NT2/D1 (cell line): Measurements from ENCODE around the gene FAIM2.

Experiments used
- DNase-seq: peaks from one replicate; pipeline ENCODE4 v3.0.0-alpha.2; 2011; ENCODE audit warnings: low read depth, low spot score
- H3K27me3 ChIP-seq: 2 replicates; pipeline ENCODE4 v1.6.0; 2011; ENCODE audit warnings: mild to moderate bottlenecking; ENCODE audit not compliant: insufficient read length, insufficient read depth
- H3K36me3 ChIP-seq: 2 replicates; pipeline ENCODE4 v1.6.1; 2011; ENCODE audit warnings: mild to moderate bottlenecking, low read length, mixed read lengths; ENCODE audit not compliant: insufficient read depth, insufficient read length
- H3K4me1 ChIP-seq: 2 replicates; pipeline ENCODE4 v1.5.1; 2011; ENCODE audit not compliant: insufficient read depth, insufficient read length
- H3K4me3 ChIP-seq: 2 replicates; pipeline ENCODE4 v1.5.1; 2011; ENCODE audit warnings: low read depth; ENCODE audit not compliant: insufficient read length
- H3K9ac ChIP-seq: 2 replicates; pipeline ENCODE4 v1.6.0; 2011; ENCODE audit warnings: low read depth; ENCODE audit not compliant: insufficient read length
- H3K9me3 ChIP-seq: 2 replicates; pipeline ENCODE4 v1.5.1; 2011; ENCODE audit warnings: mild to moderate bottlenecking, low read length; ENCODE audit not compliant: insufficient read depth
- SUZ12 ChIP-seq: IDR thresholded peaks from 2 replicates; pipeline ENCODE4 v1.6.1; 2011; ENCODE audit not compliant: insufficient read length, insufficient read depth; ENCODE audit errors: extremely low read depth
- YY1 ChIP-seq: IDR thresholded peaks from 2 replicates; pipeline ENCODE4 v1.6.1; 2011; ENCODE audit not compliant: insufficient read length, insufficient read depth
- ZNF274 ChIP-seq: IDR thresholded peaks from 2 replicates; pipeline ENCODE4 v1.6.1; 2011; ENCODE audit warnings: mild to moderate bottlenecking, low read depth, low read length

FAIM2 gene

DNA sequence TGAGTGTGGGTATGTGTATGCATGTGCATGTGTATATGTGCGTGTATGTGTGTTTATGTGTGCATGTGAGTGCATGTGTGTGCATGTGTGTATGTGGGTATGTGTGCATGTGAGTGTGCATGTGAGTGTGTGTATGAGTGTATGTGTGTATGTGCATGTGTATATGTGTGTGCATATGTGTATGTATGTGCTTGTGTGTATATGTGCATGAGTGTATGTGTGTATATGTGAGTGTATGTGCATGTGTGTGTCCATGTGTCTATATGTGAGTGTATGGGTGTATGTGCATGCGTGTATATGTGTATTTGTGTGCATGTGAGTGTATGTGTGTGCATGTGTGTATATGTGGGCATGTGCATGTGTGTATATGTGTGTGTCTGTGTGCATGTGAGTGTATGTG, 25.7 kb downstream of the FAIM2 start:
- peaks cover 17% of the 10 kb centered on the region; the same call in 1 of the 2 replicates for H3K9me3 ChIP-seq
- no peaks in the 10 kb centered on the region for H3K27me3 ChIP-seq
- no peak for TF ChIP-seq YY1
- TF ChIP-seq SUZ12: no peak
- TF ChIP-seq ZNF274: no peak
- no peak overlapping the region for H3K4me3 ChIP-seq
- peaks cover 17% of the 10 kb centered on the region for H3K4me1 ChIP-seq
- H3K9ac ChIP-seq: no peak overlapping the region
- DNase-seq: no peak
- H3K36me3 ChIP-seq: no peaks in the 10 kb centered on the region

- no peak overlapping the region for H3K4me3 ChIP-seq
- TF ChIP-seq ZNF274 (no peak), YY1 (no peak), SUZ12 (no peak)
Observed at GRCh38 chr12:49877066-49877465, 26.6 kb downstream of the FAIM2 start.

DNA sequence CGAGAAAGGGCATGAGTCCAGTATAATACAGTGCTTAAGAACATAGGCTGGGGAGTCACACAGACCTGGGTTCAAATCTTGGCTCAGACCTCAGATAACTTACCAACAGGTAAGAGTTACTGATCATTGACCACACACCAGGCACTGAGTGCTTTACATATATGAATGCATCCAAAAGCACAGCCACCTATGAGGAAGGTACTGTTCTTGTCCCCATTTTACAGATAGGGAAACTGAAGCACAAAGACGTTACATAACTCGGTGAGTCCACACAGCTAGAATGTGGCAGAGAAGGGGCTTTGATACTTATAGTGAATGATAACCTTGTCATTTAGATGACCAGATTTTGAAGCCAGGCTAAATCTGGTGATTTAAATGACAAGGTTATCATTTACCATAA, 27.6 kb downstream of the FAIM2 start:
- Histone ChIP-seq H3K4me3 (no peak overlapping the region), H3K9me3 (peaks cover 17% of the 10 kb centered on the region; the same call in 1 of the 2 replicates), H3K4me1 (peaks cover 5% of the 10 kb centered on the region), H3K36me3 (no peaks in the 10 kb centered on the region), H3K27me3 (no peaks in the 10 kb centered on the region), H3K9ac (no peak overlapping the region)
- DNase-seq: no peak
- TF ChIP-seq YY1 (no peak), SUZ12 (no peak), ZNF274 (no peak)

More at GRCh38 chr12:49877066-49877465, 26.6 kb downstream of the FAIM2 start:
- DNase-seq: no peak
- no peaks in the 10 kb centered on the region for H3K27me3 ChIP-seq
- H3K36me3 ChIP-seq: no peaks in the 10 kb centered on the region
- H3K9ac ChIP-seq: no peak overlapping the region
- H3K9me3 ChIP-seq: peaks cover 17% of the 10 kb centered on the region; the same call in 1 of the 2 replicates
- H3K4me1 ChIP-seq: peaks cover 11% of the 10 kb centered on the region

- Histone ChIP-seq H3K27me3 (no peaks in the 10 kb centered on the region), H3K9me3 (peaks cover 17% of the 10 kb centered on the region; the same call in 1 of the 2 replicates), H3K4me1 (peaks cover 5% of the 10 kb centered on the region), H3K36me3 (no peaks in the 10 kb centered on the region), H3K9ac (no peak overlapping the region), H3K4me3 (no peak overlapping the region)
- no peak for DNase-seq
- TF ChIP-seq YY1 (no peak), SUZ12 (no peak), ZNF274 (no peak)
Observed at GRCh38 chr12:49875115-49875720, 28.5 kb downstream of the FAIM2 start.

- no peak for DNase-seq
- no peak for TF ChIP-seq SUZ12
- no peak for TF ChIP-seq YY1
- no peak for TF ChIP-seq ZNF274
- Histone ChIP-seq H3K9ac (no peak overlapping the region), H3K9me3 (peaks cover 9% of the 10 kb centered on the region; the same call in 1 of the 2 replicates), H3K4me3 (no peak overlapping the region), H3K4me1 (peaks cover 12% of the 10 kb centered on the region), H3K36me3 (no peaks in the 10 kb centered on the region), H3K27me3 (no peaks in the 10 kb centered on the region)
Observed at GRCh38 chr12:49874142-49874897, 29.4 kb downstream of the FAIM2 start.

- Histone ChIP-seq H3K4me1 (peaks cover 18% of the 10 kb centered on the region), H3K27me3 (peaks cover 6% of the 10 kb centered on the region), H3K36me3 (no peaks in the 10 kb centered on the region), H3K4me3 (no peak overlapping the region), H3K9ac (no peak overlapping the region), H3K9me3 (peaks cover 5% of the 10 kb centered on the region; the same call in 1 of the 2 replicates)
- TF ChIP-seq SUZ12 (no peak), ZNF274 (no peak), YY1 (no peak)
- DNase-seq: no peak
Observed at GRCh38 chr12:49873361-49873934, 30.3 kb downstream of the FAIM2 start.

- H3K9me3 ChIP-seq: no peaks in the 10 kb centered on the region
- peaks cover 6% of the 10 kb centered on the region for H3K27me3 ChIP-seq
- no peaks in the 10 kb centered on the region for H3K36me3 ChIP-seq
- no peak overlapping the region for H3K4me3 ChIP-seq
- TF ChIP-seq YY1 (no peak), SUZ12 (no peak), ZNF274 (no peak)
- peaks cover 18% of the 10 kb centered on the region for H3K4me1 ChIP-seq
- DNase-seq: no peak
- no peak overlapping the region for H3K9ac ChIP-seq
Observed at GRCh38 chr12:49872781-49873181, 30.9 kb downstream of the FAIM2 start.
